DOHH2 (cell line): ENCODE measurements around the gene KRTDAP.

Source experiments
- H3F3A ChIP-seq: fragments of 200-600 bp; sonication (generic), shearing (Covaris generic); 2 replicates; pipeline ENCODE4 v1.6.0; 2016; ENCODE audit warnings: antibody characterized with exemption, mild to moderate bottlenecking; ENCODE audit not compliant: control insufficient read depth, insufficient read depth
- H3K27ac ChIP-seq: fragments of 200-600 bp; sonication (generic); 2 replicates; pipeline ENCODE4 v1.5.1; 2014; ENCODE audit warnings: low read depth, mild to moderate bottlenecking, low read length, moderate library complexity
- H3K27me3 ChIP-seq: fragments of 200-600 bp; sonication (generic); 2 replicates; pipeline ENCODE4 v1.6.1; 2014; ENCODE audit warnings: mild to moderate bottlenecking, low read length, mixed read lengths; ENCODE audit not compliant: control insufficient read depth
- H3K36me3 ChIP-seq: fragments of 200-600 bp; sonication (generic); 2 replicates; pipeline ENCODE4 v1.6.1; 2014; ENCODE audit warnings: mild to moderate bottlenecking, low read length, moderate library complexity, mixed read lengths; ENCODE audit not compliant: control insufficient read depth
- H3K4me1 ChIP-seq: fragments of 200-600 bp; sonication (generic); 2 replicates; pipeline ENCODE4 v1.6.1; 2014; ENCODE audit warnings: mild to moderate bottlenecking, low read length, mixed read lengths; ENCODE audit not compliant: control insufficient read depth
- H3K4me2 ChIP-seq: fragments of 200-600 bp; sonication (generic); 2 replicates; pipeline ENCODE4 v1.6.0; 2014; ENCODE audit warnings: mild to moderate bottlenecking, low read length, moderate library complexity
- H3K4me3 ChIP-seq: fragments of 200-600 bp; sonication (generic); 2 replicates; pipeline ENCODE4 v1.5.1; 2014; ENCODE audit warnings: mild to moderate bottlenecking, low read length, mixed read lengths
- H3K79me2 ChIP-seq: fragments of 200-600 bp; sonication (generic); 2 replicates; pipeline ENCODE4 v1.6.1; 2014; ENCODE audit warnings: mild to moderate bottlenecking, low read length, mixed read lengths; ENCODE audit not compliant: control insufficient read depth
- H3K9me2 ChIP-seq: fragments of 200-600 bp; sonication (generic); replicated peaks from 2 replicates; pipeline ENCODE4 v1.6.1; 2014; ENCODE audit warnings: mild to moderate bottlenecking, low read length, mixed read lengths; ENCODE audit not compliant: control insufficient read depth
- H3K9me3 ChIP-seq: fragments of 200-600 bp; sonication (generic); 2 replicates; pipeline ENCODE4 v1.6.1; 2014; ENCODE audit warnings: antibody characterized with exemption, low read length, mixed read lengths; ENCODE audit not compliant: control insufficient read depth, insufficient read depth
- H4K20me1 ChIP-seq: fragments of 200-600 bp; sonication (generic); 2 replicates; pipeline ENCODE4 v1.6.0; 2014; ENCODE audit warnings: low read depth, mild to moderate bottlenecking, antibody characterized with exemption, low read length, moderate library complexity; ENCODE audit not compliant: control insufficient read depth, insufficient read depth
- CTCF ChIP-seq: fragments of 200-600 bp; sonication (generic); IDR thresholded peaks from one replicate; pipeline ENCODE4 v1.5.1; 2014; ENCODE audit warnings: antibody characterized with exemption, mild to moderate bottlenecking, low read depth, low read length; ENCODE audit not compliant: poor library complexity, severe bottlenecking
- EZH2phosphoT487 ChIP-seq: fragments of 200-600 bp; sonication (generic); IDR thresholded peaks from 2 replicates; pipeline ENCODE4 v1.6.1; 2017; ENCODE audit warnings: borderline replicate concordance, mild to moderate bottlenecking, antibody characterized with exemption, low read length, moderate library complexity, mixed read lengths

The KRTDAP gene

DNA sequence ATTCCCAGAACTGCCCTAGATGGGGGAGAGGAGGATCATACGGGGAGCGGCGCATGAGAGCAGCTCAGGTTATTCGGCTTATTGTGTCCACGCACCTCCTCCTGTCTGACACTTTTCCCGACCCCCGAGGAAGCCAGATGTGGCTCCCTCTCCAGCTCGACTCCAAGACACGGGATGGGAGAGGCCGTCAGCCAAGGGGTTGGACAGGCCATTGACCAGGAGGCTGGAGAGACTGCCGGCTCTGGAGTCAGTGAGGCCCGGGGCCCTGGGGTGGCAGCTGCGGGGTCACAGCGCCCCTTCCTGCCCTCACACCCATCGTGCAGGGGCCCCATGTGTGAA lies 20.3 kb upstream of the KRTDAP start:
- H3K4me2 ChIP-seq, result peak overlapping the region; percentile 54; the same call in 1 of the 2 replicates
- no peaks in the 10 kb centered on the region for H3F3A ChIP-seq
- peaks cover 27% of the 10 kb centered on the region for H3K4me1 ChIP-seq
- H3K79me2 ChIP-seq, result peaks cover 10% of the 10 kb centered on the region
- no peak overlapping the region for H3K27ac ChIP-seq
- H4K20me1 ChIP-seq, result no peaks in the 10 kb centered on the region
- peak overlapping the region; percentile 75; the same call in 1 of the 2 replicates for H3K4me3 ChIP-seq
- no peaks in the 10 kb centered on the region for H3K9me3 ChIP-seq
- H3K36me3 ChIP-seq, result no peaks in the 10 kb centered on the region
- H3K9me2 ChIP-seq, result no peaks in the 10 kb centered on the region
- H3K27me3 ChIP-seq, result peaks cover 40% of the 10 kb centered on the region
- TF ChIP-seq EZH2phosphoT487, result no peak
- TF ChIP-seq CTCF, result peak; percentile 13

DNA sequence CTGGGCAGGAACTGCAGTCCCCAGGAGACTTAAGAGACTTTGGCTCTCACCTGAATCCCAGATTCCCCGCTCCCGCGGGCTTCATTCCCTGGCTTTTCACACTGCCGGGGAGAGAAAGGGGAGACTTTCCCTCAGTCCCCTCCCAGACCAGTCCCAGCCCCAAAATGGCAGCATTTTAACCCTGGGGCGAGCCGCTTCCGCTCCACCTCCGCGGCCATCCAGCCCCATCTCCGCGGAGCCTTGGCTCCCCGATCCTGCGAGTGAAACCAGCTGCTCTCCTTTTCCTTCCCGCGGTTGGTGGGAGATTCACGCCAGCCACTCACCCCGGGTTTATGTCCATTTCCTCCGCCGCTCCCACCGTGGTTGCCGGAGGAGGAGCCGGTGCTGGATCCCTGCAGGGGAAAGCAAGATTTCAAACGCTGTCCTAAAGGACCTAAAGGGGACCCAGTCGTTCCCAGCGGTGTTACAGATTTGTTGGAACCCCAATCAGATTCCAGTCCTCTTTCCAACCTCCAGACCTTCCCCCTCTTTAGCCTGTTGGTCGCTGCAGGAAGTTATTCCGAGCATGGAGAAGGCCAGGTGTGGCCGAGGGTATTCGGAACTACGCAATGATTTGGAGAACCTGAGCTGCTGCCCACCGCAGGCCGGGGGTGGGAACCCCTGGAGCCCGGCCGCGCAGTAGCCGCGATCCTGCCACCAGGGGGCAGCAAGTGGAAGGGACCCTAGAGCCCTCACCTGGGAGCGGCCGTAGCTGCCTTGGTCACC lies 19.8 kb upstream of the KRTDAP start:
- H3K27me3 ChIP-seq, result peaks cover 40% of the 10 kb centered on the region
- H3K27ac ChIP-seq, result peak overlapping the region; percentile 45
- H3K79me2 ChIP-seq, result peaks cover 10% of the 10 kb centered on the region
- no peaks in the 10 kb centered on the region for H3K9me3 ChIP-seq
- peaks cover 32% of the 10 kb centered on the region for H3K4me1 ChIP-seq
- peak overlapping the region; percentile 54 for H3K4me2 ChIP-seq
- no peaks in the 10 kb centered on the region for H3F3A ChIP-seq
- H3K9me2 ChIP-seq, result no peaks in the 10 kb centered on the region
- TF ChIP-seq CTCF, result peak; percentile 96
- TF ChIP-seq EZH2phosphoT487, result peak; percentile 74; the same call in 1 of the 2 replicates
- H3K4me3 ChIP-seq, result peak overlapping the region; percentile 75
- no peaks in the 10 kb centered on the region for H4K20me1 ChIP-seq
- no peaks in the 10 kb centered on the region for H3K36me3 ChIP-seq

DNA sequence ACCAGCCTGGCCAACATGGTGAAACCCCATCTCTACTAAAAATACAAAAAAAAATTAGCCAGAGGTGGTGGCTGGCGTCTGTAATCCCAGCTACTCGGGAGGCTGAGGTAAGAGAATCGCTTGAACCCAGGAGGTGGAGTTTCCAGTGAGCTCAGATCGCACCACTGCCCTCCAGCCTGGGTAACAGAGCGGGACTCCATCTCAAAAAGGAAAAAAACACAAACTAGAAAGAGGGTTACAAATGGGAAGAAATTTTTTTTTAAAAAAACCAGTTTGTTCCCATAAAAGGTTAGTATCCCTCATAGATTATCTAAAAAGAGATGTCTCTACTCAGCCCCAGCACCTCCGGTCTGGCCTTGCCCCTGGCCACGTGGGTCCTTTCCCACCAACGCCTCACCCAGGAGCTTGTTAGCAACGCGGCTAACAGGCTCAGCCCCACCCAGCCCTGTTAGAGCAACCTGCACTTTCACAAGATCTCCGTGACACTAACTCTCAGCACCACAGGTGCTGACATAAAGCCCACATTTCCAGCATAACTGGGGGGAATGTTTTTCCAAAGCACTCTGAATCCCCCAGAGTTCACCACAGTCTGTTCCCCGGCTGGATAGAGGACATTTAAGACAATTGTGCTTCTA lies 18.9 kb upstream of the KRTDAP start:
- H3K27ac ChIP-seq, result peak overlapping the region; percentile 45
- no peaks in the 10 kb centered on the region for H3K9me2 ChIP-seq
- peak overlapping the region; percentile 75 for H3K4me3 ChIP-seq
- no peak for TF ChIP-seq CTCF
- TF ChIP-seq EZH2phosphoT487, result 0 out of 2 replicates have a peak, but pooled peaks have one; percentile 19
- peaks cover 10% of the 10 kb centered on the region for H3K79me2 ChIP-seq
- H3K4me1 ChIP-seq, result peaks cover 38% of the 10 kb centered on the region
- H3F3A ChIP-seq, result no peaks in the 10 kb centered on the region
- H3K36me3 ChIP-seq, result no peaks in the 10 kb centered on the region
- H3K27me3 ChIP-seq, result peaks cover 38% of the 10 kb centered on the region
- no peaks in the 10 kb centered on the region for H4K20me1 ChIP-seq
- no peaks in the 10 kb centered on the region for H3K9me3 ChIP-seq
- peak overlapping the region; percentile 54 for H3K4me2 ChIP-seq
